Colon (tissue), 2 donors: ENCODE measurements around the gene HRH3.

Experiments used
- FAIRE-seq: peaks from 2 replicates; lab custom pipeline; 2012; peaks lifted over from hg19 to GRCh38; lab: Jason Lieb, UNC
- donor health status: control.
- donor health status: control.

The HRH3 gene

GRCh38 chr20:62215020-62215990 is 4.8 kb downstream of the HRH3 start:
- no peak for FAIRE-seq

GRCh38 chr20:62214067-62214466 is 6.0 kb downstream of the HRH3 start:
- no peak for FAIRE-seq

GRCh38 chr20:62212299-62212698 is 7.8 kb downstream of the HRH3 start:
- no peak for FAIRE-seq

- FAIRE-seq = no peak
Measured at GRCh38 chr20:62211769-62212288, 8.2 kb downstream of the HRH3 start.

- FAIRE-seq = no peak
Measured at GRCh38 chr20:62211216-62211615, 8.9 kb downstream of the HRH3 start.

GRCh38 chr20:62210496-62210855 is 9.6 kb downstream of the HRH3 start:
- FAIRE-seq = no peak

- FAIRE-seq = no peak
Measured at GRCh38 chr20:62209850-62210495, 10.1 kb downstream of the HRH3 start.

- no peak for FAIRE-seq
Measured at GRCh38 chr20:62208795-62209755, 11.0 kb downstream of the HRH3 start.

- FAIRE-seq = no peak
Measured at GRCh38 chr20:62208061-62208794, 11.8 kb downstream of the HRH3 start.

- no peak for FAIRE-seq
Measured at GRCh38 chr20:62206388-62206775, 13.7 kb downstream of the HRH3 start.

GRCh38 chr20:62205618-62206387 is 14.3 kb downstream of the HRH3 start:
- FAIRE-seq = no peak

GRCh38 chr20:62203378-62204030 is 16.6 kb downstream of the HRH3 start:
- no peak for FAIRE-seq

GRCh38 chr20:62202676-62203377 is 17.3 kb downstream of the HRH3 start:
- no peak for FAIRE-seq

- FAIRE-seq = no peak
Measured at GRCh38 chr20:62202083-62202395, 18.0 kb downstream of the HRH3 start.

GRCh38 chr20:62201173-62202082 is 18.6 kb downstream of the HRH3 start:
- no peak for FAIRE-seq

GRCh38 chr20:62200491-62201172 is 19.4 kb downstream of the HRH3 start:
- no peak for FAIRE-seq

GRCh38 chr20:62198931-62199330 is 21.1 kb downstream of the HRH3 start:
- no peak for FAIRE-seq

GRCh38 chr20:62198496-62198895 is 21.6 kb downstream of the HRH3 start:
- FAIRE-seq = no peak
